Measurements from ENCODE around the gene KCNQ4. TPM values are rescaled to one million over a fixed set of nuclear protein-coding genes. Genes with fewer than 3 reads are reported as not detected.

KCNQ4 gene
- total and polyA plus RNA-seq, 2 of the 8 experiments (the other 6 are each of a cell fraction or from before 2014, with no cell fraction given) = 2.2 to 3.9 TPM

DNA sequence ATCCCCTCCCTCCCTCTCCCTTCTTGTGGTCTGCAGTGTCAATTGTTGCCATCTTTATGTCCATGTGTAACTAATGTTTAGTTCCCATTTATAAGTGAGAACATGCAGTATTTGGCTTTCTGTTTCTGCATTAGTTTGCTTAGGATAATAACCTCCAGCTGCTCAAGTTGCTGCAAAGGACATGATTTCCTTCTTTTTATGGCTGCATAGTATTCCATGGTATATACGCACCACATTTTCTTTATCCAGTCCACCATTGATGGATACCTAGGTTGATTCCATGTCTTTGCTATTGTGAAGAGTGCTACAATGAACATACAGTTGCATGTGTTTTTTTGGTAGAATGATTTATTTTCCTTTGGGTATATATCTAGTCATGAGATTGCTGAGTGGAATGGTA is 62.3 kb downstream of the KCNQ4 start:
- Histone ChIP-seq H3K56ac (replicated peaks; ENCODE audit: insufficient read length, low read depth, low read length) (no peak overlapping the region), H3K23ac (ENCODE audit: insufficient read length) (no peak overlapping the region), H2AFZ (ENCODE audit: low read length) (no peak overlapping the region), H2BK20ac (ENCODE audit: low read length) (no peak overlapping the region), H3K4me1 (replicated peaks in 1 of 4; ENCODE audit: control insufficient read depth in 3 of 4, insufficient read depth in 4 of 4, low read length in 3 of 4) (no peaks in the 10 kb centered on the region; a peak in 1 of 7 replicates), H3K79me2 (ENCODE audit: control insufficient read depth in 1 of 2, insufficient read depth in 2 of 2, low read length in 2 of 2) (no peaks in the 10 kb centered on the region), H2AK5ac (ENCODE audit: low read depth, low read length) (no peak overlapping the region), H3K9me3 (ENCODE audit: insufficient read depth in 2 of 2, low read depth in 1 of 2, low read length in 1 of 2) (no peaks in the 10 kb centered on the region), H3K4me2 (ENCODE audit: insufficient read depth in 1 of 2, low read depth in 2 of 2, low read length in 2 of 2) (no peak overlapping the region), H4K5ac (ENCODE audit: insufficient read length, low read depth, low read length) (no peak overlapping the region), H3K18ac (ENCODE audit: extremely low read depth, low read length) (no peak overlapping the region), H3K27ac (ENCODE audit: low read depth, low read length) (no peak overlapping the region), H4K20me1 (replicated peaks in 1 of 2; ENCODE audit: control insufficient read depth in 1 of 2, insufficient read depth in 2 of 2, low read length in 2 of 2) (no peaks in the 10 kb centered on the region), H3K23me2 (ENCODE audit: low read depth, low read length) (no peaks in the 10 kb centered on the region), H2BK5ac (ENCODE audit: low read depth, low read length) (no peak overlapping the region), H4K91ac (replicated peaks; ENCODE audit: insufficient read length, low read length) (no peak overlapping the region), H3K4ac (replicated peaks; ENCODE audit: insufficient read length, low read depth, low read length) (no peak overlapping the region), H3K79me1 (ENCODE audit: low read depth, low read length) (no peaks in the 10 kb centered on the region), H3K9ac (replicated peaks in 1 of 4; ENCODE audit: extremely low read depth in 1 of 4, low read depth in 3 of 4, low read length in 3 of 4) (no peak overlapping the region), H2BK15ac (ENCODE audit: low read length) (no peak overlapping the region), H4K8ac (ENCODE audit: extremely low read depth, insufficient read depth, low read length) (no peak overlapping the region), H2BK12ac (ENCODE audit: low read depth, low read length) (no peak overlapping the region), H3K36me3 (ENCODE audit: control insufficient read depth in 2 of 4, insufficient read depth in 4 of 4, low read length in 3 of 4) (no peaks in the 10 kb centered on the region), H3K14ac (ENCODE audit: insufficient read length) (no peak overlapping the region), H2BK120ac (replicated peaks; ENCODE audit: low read depth, low read length) (no peak overlapping the region), H3K27me3 (replicated peaks in 1 of 4; ENCODE audit: control insufficient read depth in 3 of 4, extremely low read depth in 1 of 4, insufficient read depth in 3 of 4, low read length in 3 of 4) (no peaks in the 10 kb centered on the region; a peak in 1 of 7 replicates), H3K4me3 (ENCODE audit: extremely low read depth in 1 of 4, insufficient read depth in 2 of 4, low read depth in 3 of 4, low read length in 4 of 4) (no peak overlapping the region)
- no peak for DNase-seq (ENCODE audit: low read depth in 1 of 2, low spot score in 2 of 2)
- WGBS, 2 experiments (ENCODE audit: extremely low coverage in 1 of 2, insufficient coverage in 1 of 2, insufficient read length in 1 of 2, insufficient replicate concordance in 2 of 2, low coverage in 1 of 2, low lambda C conversion rate in 2 of 2, missing lambda C conversion rate in 1 of 2) = 100% methylated on average over 1 of the region's 1 CpG; no CpG with 5 or more reads in 1 of the 2 experiments
- no peak for FAIRE-seq
- ChIA-PET POLR2A (ENCODE audit: partially characterized antibody) (no interaction called here), CTCF (ENCODE audit: partially characterized antibody) (interaction anchor here (1.0 to 26.8 kb wide), 4 partner anchors 10 to 101 kb away, joined by 3 to 917 read pairs (median 80); no protein-coding TSS in a partner anchor)
- TF ChIP-seq SRF (IDR thresholded peaks at IDR 0.05; ENCODE audit: low read depth, low read length) (no peak), CHD2 (IDR thresholded peaks at IDR 0.05; ENCODE audit: low read length) (no peak), RBBP5 (IDR thresholded peaks at IDR 0.05; ENCODE audit: borderline replicate concordance, low read depth, low read length) (no peak), SUZ12 (IDR thresholded peaks at IDR 0.05; ENCODE audit: low read length) (no peak), KDM4A (IDR thresholded peaks at IDR 0.05; ENCODE audit: low read depth, low read length, severe bottlenecking) (no peak), GABPA (IDR thresholded peaks at IDR 0.05; ENCODE audit: borderline replicate concordance, insufficient read depth, low read length) (no peak), POU5F1 (IDR thresholded peaks at IDR 0.05; ENCODE audit: low read depth, low read length) (no peak), BRCA1 (IDR thresholded peaks at IDR 0.05; ENCODE audit: low read depth, low read length) (no peak), NANOG (IDR thresholded peaks at IDR 0.05; ENCODE audit: insufficient read depth, low read depth, low read length, poor library complexity, severe bottlenecking) (no peak), HDAC2 (IDR thresholded peaks at IDR 0.05; ENCODE audit: borderline replicate concordance in 1 of 2, low read depth in 2 of 2, low read length in 2 of 2) (no peak), EP300 (IDR thresholded peaks at IDR 0.05; ENCODE audit: borderline replicate concordance in 1 of 2, low read depth in 2 of 2, low read length in 2 of 2) (no peak), TAF1 (IDR thresholded peaks at IDR 0.05; ENCODE audit: low read depth, low read length) (no peak), SIX5 (IDR thresholded peaks at IDR 0.05; ENCODE audit: low read depth, low read length) (no peak)
- TF ChIP-seq, protein P1, sequence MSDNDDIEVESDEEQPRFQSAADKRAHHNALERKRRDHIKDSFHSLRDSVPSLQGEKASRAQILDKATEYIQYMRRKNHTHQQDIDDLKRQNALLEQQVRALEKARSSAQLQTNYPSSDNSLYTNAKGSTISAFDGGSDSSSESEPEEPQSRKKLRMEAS (IDR thresholded peaks at IDR 0.05) = no peak
